GF-D8 (cell line): ENCODE measurements around the gene YAP1.

Experiments
- DNase-seq: peaks from one replicate; lab custom pipeline; 2025; lab: John Stamatoyannopoulos, UW

YAP1 gene

GRCh38 chr11:102280245-102280833, 170.1 kb downstream of the YAP1 start:
- no peak for DNase-seq
